GM12801 (cell line): ENCODE measurements around the gene ITGA3.

ENCODE experiments used
- TF ChIP-seq, protein P1 (sequence below): IDR thresholded peaks from one replicate; pipeline ENCODE4 v1.5.1; 2011; ENCODE audit warnings: control low read depth; ENCODE audit not compliant: insufficient read length; ENCODE audit errors: extremely low read depth

Gene ITGA3

DNA sequence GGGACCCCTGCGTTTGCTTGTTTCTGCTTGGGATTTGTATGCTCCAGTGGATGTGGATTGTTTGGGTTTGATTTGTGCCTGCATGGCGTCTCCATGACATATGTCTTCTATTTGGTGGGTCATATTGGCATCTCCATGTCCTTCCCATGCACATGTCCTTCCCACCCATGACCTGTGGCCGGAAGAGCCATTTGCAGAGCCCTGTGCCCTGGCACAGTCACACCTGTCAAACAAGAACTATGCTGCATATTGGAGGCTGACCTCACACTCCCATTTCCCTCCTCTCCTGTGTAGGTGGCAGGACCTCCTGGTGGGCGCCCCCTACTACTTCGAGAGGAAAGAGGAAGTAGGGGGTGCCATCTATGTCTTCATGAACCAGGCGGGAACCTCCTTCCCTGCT lies 15.8 kb downstream of the ITGA3 start:
- TF ChIP-seq, protein P1, sequence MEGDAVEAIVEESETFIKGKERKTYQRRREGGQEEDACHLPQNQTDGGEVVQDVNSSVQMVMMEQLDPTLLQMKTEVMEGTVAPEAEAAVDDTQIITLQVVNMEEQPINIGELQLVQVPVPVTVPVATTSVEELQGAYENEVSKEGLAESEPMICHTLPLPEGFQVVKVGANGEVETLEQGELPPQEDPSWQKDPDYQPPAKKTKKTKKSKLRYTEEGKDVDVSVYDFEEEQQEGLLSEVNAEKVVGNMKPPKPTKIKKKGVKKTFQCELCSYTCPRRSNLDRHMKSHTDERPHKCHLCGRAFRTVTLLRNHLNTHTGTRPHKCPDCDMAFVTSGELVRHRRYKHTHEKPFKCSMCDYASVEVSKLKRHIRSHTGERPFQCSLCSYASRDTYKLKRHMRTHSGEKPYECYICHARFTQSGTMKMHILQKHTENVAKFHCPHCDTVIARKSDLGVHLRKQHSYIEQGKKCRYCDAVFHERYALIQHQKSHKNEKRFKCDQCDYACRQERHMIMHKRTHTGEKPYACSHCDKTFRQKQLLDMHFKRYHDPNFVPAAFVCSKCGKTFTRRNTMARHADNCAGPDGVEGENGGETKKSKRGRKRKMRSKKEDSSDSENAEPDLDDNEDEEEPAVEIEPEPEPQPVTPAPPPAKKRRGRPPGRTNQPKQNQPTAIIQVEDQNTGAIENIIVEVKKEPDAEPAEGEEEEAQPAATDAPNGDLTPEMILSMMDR, result no peak

DNA sequence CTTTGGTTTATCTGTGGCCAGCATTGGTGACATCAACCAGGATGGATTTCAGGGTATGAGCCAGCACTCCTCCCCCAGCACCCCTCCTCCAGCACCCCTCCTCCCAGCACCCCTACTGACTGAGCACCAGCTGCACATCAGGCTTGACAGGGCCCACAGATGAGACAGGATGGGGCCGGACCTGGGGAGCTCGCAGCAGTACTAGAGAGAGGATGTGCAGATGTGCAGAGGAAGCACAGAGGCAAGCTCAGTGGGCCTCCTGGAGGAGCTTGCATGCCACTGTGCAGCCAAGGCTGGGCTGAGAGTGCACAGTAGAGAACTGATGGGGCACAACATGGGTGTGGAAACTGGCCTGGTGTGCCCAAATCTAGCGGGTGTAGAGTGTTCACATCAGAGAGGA lies 16.2 kb downstream of the ITGA3 start:
- TF ChIP-seq, protein P1, result no peak

DNA sequence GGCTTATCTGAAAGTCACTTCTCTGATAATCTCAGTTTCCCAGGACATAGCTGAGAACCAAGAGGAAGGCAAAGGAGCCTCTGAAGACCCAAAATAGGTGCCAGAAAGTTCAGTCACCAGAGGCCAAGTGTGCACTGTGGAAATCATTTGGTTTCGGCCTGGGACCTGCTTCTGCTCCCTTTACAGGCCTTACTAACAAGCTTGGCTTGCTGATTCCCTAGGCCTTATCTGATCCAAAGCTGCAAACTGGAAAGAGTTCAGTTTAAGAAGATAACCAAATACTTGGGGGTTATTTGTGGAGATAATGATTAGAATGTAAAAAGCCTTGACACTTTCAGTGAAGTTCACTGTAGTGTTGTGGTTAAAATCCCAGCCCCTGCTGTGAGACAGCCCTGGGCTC lies 17.0 kb downstream of the ITGA3 start:
- TF ChIP-seq, protein P1, result no peak

DNA sequence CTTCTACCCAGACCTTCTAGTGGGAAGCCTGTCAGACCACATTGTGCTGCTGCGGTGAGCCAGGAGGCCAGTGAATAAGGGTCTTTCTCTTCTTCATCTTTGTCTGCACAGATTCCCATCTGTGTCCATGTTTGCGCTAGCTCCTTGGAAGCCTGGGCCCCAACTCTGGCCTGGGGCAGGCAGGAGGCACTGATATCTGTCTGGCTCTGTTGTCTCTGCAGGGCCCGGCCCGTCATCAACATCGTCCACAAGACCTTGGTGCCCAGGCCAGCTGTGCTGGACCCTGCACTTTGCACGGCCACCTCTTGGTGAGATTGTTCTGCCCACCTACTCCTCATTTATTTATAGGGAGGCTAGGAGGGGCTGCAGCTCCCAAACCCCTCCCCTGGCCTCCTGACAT lies 18.3 kb downstream of the ITGA3 start:
- TF ChIP-seq, protein P1, result no peak

DNA sequence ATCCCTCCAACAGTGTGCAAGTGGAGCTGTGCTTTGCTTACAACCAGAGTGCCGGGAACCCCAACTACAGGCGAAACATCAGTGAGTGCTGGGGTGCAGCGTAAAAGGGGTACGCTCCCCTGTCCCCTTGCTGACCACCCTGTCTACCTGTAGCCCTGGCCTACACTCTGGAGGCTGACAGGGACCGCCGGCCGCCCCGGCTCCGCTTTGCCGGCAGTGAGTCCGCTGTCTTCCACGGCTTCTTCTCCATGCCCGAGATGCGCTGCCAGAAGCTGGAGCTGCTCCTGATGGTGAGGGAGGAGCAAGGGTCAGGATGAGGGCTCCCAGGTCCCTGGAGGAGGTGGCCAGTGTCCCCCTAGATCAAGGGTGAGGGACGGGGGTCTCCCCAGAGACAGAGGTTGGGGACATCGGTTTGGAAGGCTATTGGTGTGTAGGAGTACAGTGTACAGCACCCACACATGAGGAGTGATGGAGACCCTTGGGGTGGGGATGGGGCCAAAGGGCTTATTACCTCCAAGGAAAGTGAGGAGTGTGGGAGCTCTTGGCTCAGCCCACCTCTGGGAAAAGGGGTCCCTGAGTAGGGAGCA lies 19.6 kb downstream of the ITGA3 start:
- TF ChIP-seq, protein P1, result no peak

DNA sequence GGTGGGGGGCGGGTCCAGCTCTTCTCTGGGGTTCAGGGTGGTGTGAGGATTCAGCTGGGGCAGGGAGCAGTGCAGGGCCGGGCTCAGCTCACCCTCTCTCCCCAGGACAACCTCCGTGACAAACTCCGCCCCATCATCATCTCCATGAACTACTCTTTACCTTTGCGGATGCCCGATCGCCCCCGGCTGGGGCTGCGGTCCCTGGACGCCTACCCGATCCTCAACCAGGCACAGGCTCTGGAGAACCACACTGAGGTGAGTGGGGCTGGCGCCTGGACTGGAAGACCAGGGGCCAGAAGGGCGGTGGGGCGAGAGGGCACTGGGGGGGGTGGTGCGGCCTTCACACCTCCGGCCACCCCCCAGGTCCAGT lies 20.3 kb downstream of the ITGA3 start:
- TF ChIP-seq, protein P1, result no peak

DNA sequence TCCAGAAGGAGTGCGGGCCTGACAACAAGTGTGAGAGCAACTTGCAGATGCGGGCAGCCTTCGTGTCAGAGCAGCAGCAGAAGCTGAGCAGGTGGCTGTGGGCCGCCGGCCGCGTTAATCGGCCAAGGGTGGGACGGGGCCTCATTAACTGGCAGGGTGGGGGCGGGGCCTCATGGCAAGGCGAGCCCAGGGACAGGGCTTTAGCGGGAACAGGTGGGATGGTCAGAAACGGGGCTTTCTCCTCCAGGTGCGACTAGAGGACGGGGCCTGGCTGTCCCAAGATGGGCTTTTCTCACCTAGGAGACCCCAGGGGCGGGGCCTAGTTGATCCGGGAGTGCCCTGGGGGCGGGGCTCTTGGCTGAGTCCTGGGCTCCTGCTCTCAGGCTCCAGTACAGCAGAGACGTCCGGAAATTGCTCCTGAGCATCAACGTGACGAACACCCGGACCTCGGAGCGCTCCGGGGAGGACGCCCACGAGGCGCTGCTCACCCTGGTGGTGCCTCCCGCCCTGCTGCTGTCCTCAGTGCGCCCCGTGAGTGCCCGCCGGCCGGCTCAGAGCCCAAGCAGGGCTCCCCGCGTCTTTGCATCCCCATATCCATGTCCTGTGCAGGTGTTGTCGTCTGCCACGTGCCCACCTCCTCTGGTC lies 20.8 kb downstream of the ITGA3 start:
- TF ChIP-seq, protein P1, result no peak

DNA sequence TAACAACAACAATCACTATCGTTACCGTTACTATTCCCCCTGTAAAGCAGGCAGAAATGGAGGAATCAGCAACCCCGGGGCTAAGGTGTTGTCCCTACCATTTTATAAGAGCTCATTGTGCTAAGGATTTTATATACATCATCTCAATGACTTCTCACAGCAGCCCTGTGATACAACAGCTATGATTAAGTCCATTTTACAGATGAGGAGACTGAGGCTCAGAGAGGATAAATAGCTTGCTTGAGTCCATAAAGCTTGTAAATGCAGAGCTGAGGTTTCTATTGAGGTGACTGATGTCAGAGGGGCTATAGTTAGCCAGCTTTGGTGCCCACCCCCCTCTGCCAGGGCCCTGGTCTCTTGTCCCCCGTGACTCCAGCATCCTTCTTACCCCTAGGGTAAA lies 22.5 kb downstream of the ITGA3 start:
- TF ChIP-seq, protein P1, result no peak
